ENCODE results near the gene SZRD1. TPM values are rescaled to one million over a fixed set of nuclear protein-coding genes. Genes with fewer than 3 reads are reported as not detected.

The SZRD1 gene
- total and polyA plus RNA-seq, 2 of the 8 experiments (the other 6 are each of a cell fraction or from before 2014, with no cell fraction given) = 97.8 to 108 TPM

DNA sequence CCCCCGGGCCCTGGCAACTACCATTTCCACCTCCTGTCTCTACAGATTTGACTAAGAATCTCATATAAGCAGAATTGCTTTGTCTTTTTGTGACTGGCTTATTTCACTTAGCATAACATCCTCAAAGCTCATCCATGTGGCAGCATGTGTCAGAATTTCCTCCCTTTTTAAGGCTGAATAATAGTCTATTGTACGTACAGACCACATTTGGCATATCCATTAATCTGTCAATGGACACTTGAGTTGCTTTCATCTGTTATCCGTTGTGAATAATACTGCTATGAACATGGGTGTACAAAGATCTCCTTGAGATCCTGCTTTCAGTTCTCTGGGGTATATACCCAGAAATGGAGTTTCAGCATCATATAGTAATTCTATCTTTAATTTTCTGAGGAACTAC is 46.1 kb downstream of the SZRD1 start:
- no peak overlapping the region for H4K91ac ChIP-seq (replicated peaks; ENCODE audit: insufficient read length, low read length)
- H2BK20ac ChIP-seq (ENCODE audit: low read length) = no peak overlapping the region
- H3K4me2 ChIP-seq (ENCODE audit: insufficient read depth in 1 of 2, low read depth in 2 of 2, low read length in 2 of 2) = no peak overlapping the region
- H3K14ac ChIP-seq (ENCODE audit: insufficient read length) = no peak overlapping the region
- no peak overlapping the region for H2BK5ac ChIP-seq (ENCODE audit: low read depth, low read length)
- ChIA-PET CTCF (ENCODE audit: partially characterized antibody) (interaction anchor here (1.1 to 1.2 kb wide), 2 partner anchors 20 to 27 kb away, joined by 3 read pairs; partner anchors contain the start of gene NECAP2), POLR2A (ENCODE audit: partially characterized antibody) (interaction anchor here (0.6 kb wide), 1 partner anchor 822 kb away, joined by 3 read pairs; no protein-coding TSS in a partner anchor)
- no peaks in the 10 kb centered on the region for H3K23me2 ChIP-seq (ENCODE audit: low read depth, low read length)
- H3K9me3 ChIP-seq (ENCODE audit: insufficient read depth in 2 of 2, low read depth in 1 of 2, low read length in 1 of 2) = no peaks in the 10 kb centered on the region
- H3K36me3 ChIP-seq (ENCODE audit: control insufficient read depth in 2 of 4, insufficient read depth in 4 of 4, low read length in 3 of 4) = no peaks in the 10 kb centered on the region
- H2AK5ac ChIP-seq (ENCODE audit: low read depth, low read length) = no peak overlapping the region
- H3K4me1 ChIP-seq (replicated peaks in 1 of 4; ENCODE audit: control insufficient read depth in 3 of 4, insufficient read depth in 4 of 4, low read length in 3 of 4) = peaks cover 0 to 2% (median 0%) of the 10 kb centered on the region in 4 experiments; a peak in 1 of 7 replicates
- no peak overlapping the region for H3K4me3 ChIP-seq (ENCODE audit: extremely low read depth in 1 of 4, insufficient read depth in 2 of 4, low read depth in 3 of 4, low read length in 4 of 4)
- H3K79me1 ChIP-seq (ENCODE audit: low read depth, low read length) = no peaks in the 10 kb centered on the region
- H2BK120ac ChIP-seq (replicated peaks; ENCODE audit: low read depth, low read length) = no peak overlapping the region
- 85% methylated on average over 3 of the region's 3 CpGs; no CpG with 5 or more reads in 1 of the 2 experiments for WGBS, 2 experiments (ENCODE audit: extremely low coverage in 1 of 2, insufficient coverage in 1 of 2, insufficient read length in 1 of 2, insufficient replicate concordance in 2 of 2, low coverage in 1 of 2, low lambda C conversion rate in 2 of 2, missing lambda C conversion rate in 1 of 2)
- H3K79me2 ChIP-seq (ENCODE audit: control insufficient read depth in 1 of 2, insufficient read depth in 2 of 2, low read length in 2 of 2) = no peaks in the 10 kb centered on the region
- no peak overlapping the region for H3K9ac ChIP-seq (replicated peaks in 1 of 4; ENCODE audit: extremely low read depth in 1 of 4, low read depth in 3 of 4, low read length in 3 of 4)
- DNase-seq (ENCODE audit: low read depth in 1 of 2, low spot score in 2 of 2) = no peak
- no peak overlapping the region for H2AFZ ChIP-seq (ENCODE audit: low read length)
- no peak overlapping the region for H3K56ac ChIP-seq (replicated peaks; ENCODE audit: insufficient read length, low read depth, low read length)
- no peaks in the 10 kb centered on the region; a peak in 1 of 7 replicates for H3K27me3 ChIP-seq (replicated peaks in 1 of 4; ENCODE audit: control insufficient read depth in 3 of 4, extremely low read depth in 1 of 4, insufficient read depth in 3 of 4, low read length in 3 of 4)
- no peak overlapping the region for H3K4ac ChIP-seq (replicated peaks; ENCODE audit: insufficient read length, low read depth, low read length)
- FAIRE-seq = no peak
- no peak overlapping the region for H3K18ac ChIP-seq (ENCODE audit: extremely low read depth, low read length)
- no peaks in the 10 kb centered on the region for H4K20me1 ChIP-seq (replicated peaks in 1 of 2; ENCODE audit: control insufficient read depth in 1 of 2, insufficient read depth in 2 of 2, low read length in 2 of 2)
- H3K27ac ChIP-seq (ENCODE audit: low read depth, low read length) = no peak overlapping the region
- H2BK15ac ChIP-seq (ENCODE audit: low read length) = no peak overlapping the region
- no peak overlapping the region for H4K5ac ChIP-seq (ENCODE audit: insufficient read length, low read depth, low read length)
- H3K23ac ChIP-seq (ENCODE audit: insufficient read length) = no peak overlapping the region
- no peak overlapping the region for H4K8ac ChIP-seq (ENCODE audit: extremely low read depth, insufficient read depth, low read length)
- no peak overlapping the region for H2BK12ac ChIP-seq (ENCODE audit: low read depth, low read length)
- TF ChIP-seq SP4 (IDR thresholded peaks at IDR 0.05; ENCODE audit: low read length) (no peak), ATF2 (IDR thresholded peaks at IDR 0.05; ENCODE audit: low read length) (no peak), BRCA1 (IDR thresholded peaks at IDR 0.05; ENCODE audit: low read depth, low read length) (no peak), JUN (IDR thresholded peaks at IDR 0.05; ENCODE audit: low read depth, low read length) (no peak), RFX5 (IDR thresholded peaks at IDR 0.05; ENCODE audit: borderline replicate concordance, low read depth, low read length) (no peak), RAD21 (IDR thresholded peaks at IDR 0.05 in 1 of 2, conservative IDR thresholded peaks at IDR 0.05 in 1 of 2; ENCODE audit: low read depth in 2 of 2, low read length in 2 of 2) (no peak), CBX8 (IDR thresholded peaks at IDR 0.05; ENCODE audit: borderline replicate concordance, low read depth, low read length) (no peak), MAFK (IDR thresholded peaks at IDR 0.05; ENCODE audit: low read depth, low read length) (no peak), SP2 (IDR thresholded peaks at IDR 0.05; ENCODE audit: low read length) (no peak), TCF12 (IDR thresholded peaks at IDR 0.05; ENCODE audit: low read depth, low read length) (no peak), PHF8 (conservative IDR thresholded peaks at IDR 0.05; ENCODE audit: low read depth, low read length) (no peak)
- TF ChIP-seq, protein P1, sequence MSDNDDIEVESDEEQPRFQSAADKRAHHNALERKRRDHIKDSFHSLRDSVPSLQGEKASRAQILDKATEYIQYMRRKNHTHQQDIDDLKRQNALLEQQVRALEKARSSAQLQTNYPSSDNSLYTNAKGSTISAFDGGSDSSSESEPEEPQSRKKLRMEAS (IDR thresholded peaks at IDR 0.05) = no peak

All from H1 (cell line).